ENCODE measurements around the gene ZNF662. TPM values are rescaled to one million over a fixed set of nuclear protein-coding genes. Genes with fewer than 3 reads are reported as not detected.

Gene ZNF662
- total and polyA plus RNA-seq, 2 donors (not counting 1 experiment from before 2014, with no cell fraction given) = 1.2 to 5.6 TPM

DNA sequence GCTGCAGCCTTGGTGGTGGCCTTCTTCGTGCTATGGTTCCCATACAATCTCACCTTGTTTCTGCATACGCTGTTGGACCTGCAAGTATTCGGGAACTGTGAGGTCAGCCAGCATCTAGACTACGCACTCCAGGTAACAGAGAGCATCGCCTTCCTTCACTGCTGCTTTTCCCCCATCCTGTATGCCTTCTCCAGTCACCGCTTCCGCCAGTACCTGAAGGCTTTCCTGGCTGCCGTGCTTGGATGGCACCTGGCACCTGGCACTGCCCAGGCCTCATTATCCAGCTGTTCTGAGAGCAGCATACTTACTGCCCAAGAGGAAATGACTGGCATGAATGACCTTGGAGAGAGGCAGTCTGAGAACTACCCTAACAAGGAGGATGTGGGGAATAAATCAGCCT lies 40.7 kb upstream of the ZNF662 start:
- Histone ChIP-seq H3K9me3 (ENCODE audit: control insufficient read depth, insufficient read depth, low read depth, low read length) (no peaks in the 10 kb centered on the region), H3K27me3 (ENCODE audit: control insufficient read depth, insufficient read depth, low read length) (peaks cover 9% of the 10 kb centered on the region), H3K4me1 (ENCODE audit: control insufficient read depth, extremely low read depth, insufficient read depth, low read length) (no peaks in the 10 kb centered on the region), H2AFZ (ENCODE audit: low read length) (no peak overlapping the region), H3K4me3 (replicated peaks in 1 of 4; ENCODE audit: control extremely low read depth in 1 of 4, insufficient read depth in 1 of 4, low read depth in 3 of 4, low read length in 4 of 4) (no peak overlapping the region), H3K4me2 (ENCODE audit: extremely low read depth, insufficient read depth, low read length) (no peak overlapping the region), H3K79me2 (ENCODE audit: control insufficient read depth, insufficient read depth, low read length) (no peaks in the 10 kb centered on the region), H3K27ac (ENCODE audit: insufficient read depth, low read length) (no peak overlapping the region), H3K36me3 (ENCODE audit: control insufficient read depth, insufficient read depth, low read length) (no peaks in the 10 kb centered on the region), H4K20me1 (ENCODE audit: control insufficient read depth, extremely low read depth, insufficient read depth, low read length) (no peaks in the 10 kb centered on the region), H3K9ac (ENCODE audit: insufficient read depth, low read length) (no peak overlapping the region)
- TF ChIP-seq EZH2 (IDR thresholded peaks at IDR 0.05; ENCODE audit: low read length, missing control alignments) = no peak
- TF ChIP-seq, protein P1, sequence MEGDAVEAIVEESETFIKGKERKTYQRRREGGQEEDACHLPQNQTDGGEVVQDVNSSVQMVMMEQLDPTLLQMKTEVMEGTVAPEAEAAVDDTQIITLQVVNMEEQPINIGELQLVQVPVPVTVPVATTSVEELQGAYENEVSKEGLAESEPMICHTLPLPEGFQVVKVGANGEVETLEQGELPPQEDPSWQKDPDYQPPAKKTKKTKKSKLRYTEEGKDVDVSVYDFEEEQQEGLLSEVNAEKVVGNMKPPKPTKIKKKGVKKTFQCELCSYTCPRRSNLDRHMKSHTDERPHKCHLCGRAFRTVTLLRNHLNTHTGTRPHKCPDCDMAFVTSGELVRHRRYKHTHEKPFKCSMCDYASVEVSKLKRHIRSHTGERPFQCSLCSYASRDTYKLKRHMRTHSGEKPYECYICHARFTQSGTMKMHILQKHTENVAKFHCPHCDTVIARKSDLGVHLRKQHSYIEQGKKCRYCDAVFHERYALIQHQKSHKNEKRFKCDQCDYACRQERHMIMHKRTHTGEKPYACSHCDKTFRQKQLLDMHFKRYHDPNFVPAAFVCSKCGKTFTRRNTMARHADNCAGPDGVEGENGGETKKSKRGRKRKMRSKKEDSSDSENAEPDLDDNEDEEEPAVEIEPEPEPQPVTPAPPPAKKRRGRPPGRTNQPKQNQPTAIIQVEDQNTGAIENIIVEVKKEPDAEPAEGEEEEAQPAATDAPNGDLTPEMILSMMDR (conservative IDR thresholded peaks at IDR 0.05 in 1 of 2, IDR thresholded peaks at IDR 0.05 in 1 of 2; ENCODE audit: low read depth in 1 of 2, low read length in 2 of 2) = no peak
- DNase-seq (ENCODE audit: low read depth in 2 of 2) = no peak

DNA sequence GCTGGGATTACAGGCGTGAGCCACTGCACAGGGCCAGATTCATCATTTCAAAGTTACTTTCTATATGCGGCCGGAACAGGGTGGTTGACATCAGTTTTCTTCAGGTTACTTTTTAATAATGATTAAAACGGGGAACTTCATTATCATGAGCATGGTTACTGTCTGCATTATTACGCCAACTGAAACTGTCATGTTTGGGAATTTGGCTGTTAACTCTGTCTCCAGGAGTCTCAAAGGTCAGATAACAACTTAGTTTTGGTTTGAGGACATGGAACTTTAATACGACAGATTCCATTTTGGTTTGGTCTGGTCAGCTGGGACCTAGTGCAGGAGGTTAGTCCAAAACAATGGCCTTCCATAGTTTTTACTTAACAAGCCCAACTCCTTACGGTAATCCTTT lies 38.8 kb upstream of the ZNF662 start:
- Histone ChIP-seq H3K36me3 (ENCODE audit: control insufficient read depth, insufficient read depth, low read length) (no peaks in the 10 kb centered on the region), H3K27me3 (ENCODE audit: control insufficient read depth, insufficient read depth, low read length) (peaks cover 11% of the 10 kb centered on the region), H3K4me1 (ENCODE audit: control insufficient read depth, extremely low read depth, insufficient read depth, low read length) (no peaks in the 10 kb centered on the region), H3K9me3 (ENCODE audit: control insufficient read depth, insufficient read depth, low read depth, low read length) (no peaks in the 10 kb centered on the region), H2AFZ (ENCODE audit: low read length) (no peak overlapping the region), H3K4me2 (ENCODE audit: extremely low read depth, insufficient read depth, low read length) (no peak overlapping the region), H3K4me3 (replicated peaks in 1 of 4; ENCODE audit: control extremely low read depth in 1 of 4, insufficient read depth in 1 of 4, low read depth in 3 of 4, low read length in 4 of 4) (no peak overlapping the region), H3K79me2 (ENCODE audit: control insufficient read depth, insufficient read depth, low read length) (no peaks in the 10 kb centered on the region), H3K27ac (ENCODE audit: insufficient read depth, low read length) (no peak overlapping the region), H3K9ac (ENCODE audit: insufficient read depth, low read length) (no peak overlapping the region), H4K20me1 (ENCODE audit: control insufficient read depth, extremely low read depth, insufficient read depth, low read length) (no peaks in the 10 kb centered on the region)
- TF ChIP-seq, protein P1 (conservative IDR thresholded peaks at IDR 0.05 in 1 of 2, IDR thresholded peaks at IDR 0.05 in 1 of 2; ENCODE audit: low read depth in 1 of 2, low read length in 2 of 2) = no peak
- no peak for TF ChIP-seq EZH2 (IDR thresholded peaks at IDR 0.05; ENCODE audit: low read length, missing control alignments)
- no peak for DNase-seq (ENCODE audit: low read depth in 2 of 2)

DNA sequence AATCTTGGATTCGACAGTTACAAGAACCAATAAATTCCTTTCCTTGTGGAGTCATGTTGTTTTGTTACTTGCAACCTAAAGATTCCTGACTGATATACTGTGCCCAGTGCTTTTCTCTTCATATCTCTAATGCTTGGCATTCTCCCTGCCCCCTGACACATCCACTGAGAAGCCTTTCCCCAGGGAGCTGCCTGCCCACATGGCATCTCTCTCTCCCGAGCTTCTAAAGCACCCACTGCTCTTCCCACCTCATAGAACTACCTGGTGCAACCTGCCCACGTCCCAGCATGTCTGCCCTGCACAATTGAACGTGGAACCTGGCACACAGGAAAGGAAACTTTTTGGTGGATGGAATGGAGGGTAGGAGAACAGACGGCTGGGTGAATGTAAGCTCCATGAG lies 37.1 kb upstream of the ZNF662 start:
- Histone ChIP-seq H4K20me1 (ENCODE audit: control insufficient read depth, extremely low read depth, insufficient read depth, low read length) (no peaks in the 10 kb centered on the region), H3K79me2 (ENCODE audit: control insufficient read depth, insufficient read depth, low read length) (no peaks in the 10 kb centered on the region), H3K4me1 (ENCODE audit: control insufficient read depth, extremely low read depth, insufficient read depth, low read length) (no peaks in the 10 kb centered on the region), H3K9ac (ENCODE audit: insufficient read depth, low read length) (no peak overlapping the region), H3K27ac (ENCODE audit: insufficient read depth, low read length) (no peak overlapping the region), H3K27me3 (ENCODE audit: control insufficient read depth, insufficient read depth, low read length) (peaks cover 12% of the 10 kb centered on the region), H3K36me3 (ENCODE audit: control insufficient read depth, insufficient read depth, low read length) (no peaks in the 10 kb centered on the region), H3K4me3 (replicated peaks in 1 of 4; ENCODE audit: control extremely low read depth in 1 of 4, insufficient read depth in 1 of 4, low read depth in 3 of 4, low read length in 4 of 4) (no peak overlapping the region), H3K4me2 (ENCODE audit: extremely low read depth, insufficient read depth, low read length) (no peak overlapping the region), H2AFZ (ENCODE audit: low read length) (no peak overlapping the region), H3K9me3 (ENCODE audit: control insufficient read depth, insufficient read depth, low read depth, low read length) (no peaks in the 10 kb centered on the region)
- TF ChIP-seq, protein P1 (conservative IDR thresholded peaks at IDR 0.05 in 1 of 2, IDR thresholded peaks at IDR 0.05 in 1 of 2; ENCODE audit: low read depth in 1 of 2, low read length in 2 of 2) = no peak
- no peak for TF ChIP-seq EZH2 (IDR thresholded peaks at IDR 0.05; ENCODE audit: low read length, missing control alignments)
- no peak for DNase-seq (ENCODE audit: low read depth in 2 of 2)

Measured in fibroblast of lung (primary cell).